HFFc6 (cell line): ENCODE measurements around the gene FURIN. TPM values are rescaled to one million over a fixed set of nuclear protein-coding genes. Genes with fewer than 3 reads are reported as not detected.

ENCODE experiments used
- DNase-seq: peaks from one replicate; pipeline ENCODE4 v3.0.0-alpha.2; 2018
- H3K27ac Mint-ChIP-seq: 2 replicates; pipeline ENCODE4 v1.8.0; 2020; ENCODE audit warnings: mild to moderate bottlenecking, mixed read lengths
- H3K27me3 Mint-ChIP-seq: 2 replicates; pipeline ENCODE4 v1.8.0; 2021; ENCODE audit warnings: mild to moderate bottlenecking, moderate library complexity, mixed read lengths; ENCODE audit not compliant: insufficient read depth
- H3K36me3 Mint-ChIP-seq: 2 replicates; pipeline ENCODE4 v1.8.0; 2021; ENCODE audit warnings: low read depth, mixed read lengths
- H3K4me1 Mint-ChIP-seq: 2 replicates; pipeline ENCODE4 v1.8.0; 2020; ENCODE audit warnings: low read depth, mixed read lengths
- H3K4me3 Mint-ChIP-seq: 2 replicates; pipeline ENCODE4 v1.8.0; 2020; ENCODE audit warnings: mild to moderate bottlenecking, moderate library complexity, mixed read lengths
- H3K9me3 Mint-ChIP-seq: 2 replicates; pipeline ENCODE4 v1.8.0; 2020; ENCODE audit warnings: mild to moderate bottlenecking, mixed read lengths
- total RNA-seq, 6 experiments: library from RNA; stranded (reverse); fragmentation: NEBNext Ultra II Directional; extraction: Animal tissue kit (Norgen Biotek cat#: 25700); gene quantifications; 2 replicates in 1 of 6; 3 replicates in 5 of 6; pipeline ENCODE4 v1.2.3, GENCODE V29; 2021
- TF ChIP-seq, protein P1 (sequence below): fragments of 200-600 bp; sonication (generic); IDR thresholded peaks from 2 replicates; pipeline ENCODE4 v1.5.0; 2021; ENCODE audit warnings: antibody characterized with exemption, mild to moderate bottlenecking

FURIN gene
- total RNA-seq, 6 experiments from 2014 or later: 68.9 to 79.4 (median 74.6) TPM

DNA sequence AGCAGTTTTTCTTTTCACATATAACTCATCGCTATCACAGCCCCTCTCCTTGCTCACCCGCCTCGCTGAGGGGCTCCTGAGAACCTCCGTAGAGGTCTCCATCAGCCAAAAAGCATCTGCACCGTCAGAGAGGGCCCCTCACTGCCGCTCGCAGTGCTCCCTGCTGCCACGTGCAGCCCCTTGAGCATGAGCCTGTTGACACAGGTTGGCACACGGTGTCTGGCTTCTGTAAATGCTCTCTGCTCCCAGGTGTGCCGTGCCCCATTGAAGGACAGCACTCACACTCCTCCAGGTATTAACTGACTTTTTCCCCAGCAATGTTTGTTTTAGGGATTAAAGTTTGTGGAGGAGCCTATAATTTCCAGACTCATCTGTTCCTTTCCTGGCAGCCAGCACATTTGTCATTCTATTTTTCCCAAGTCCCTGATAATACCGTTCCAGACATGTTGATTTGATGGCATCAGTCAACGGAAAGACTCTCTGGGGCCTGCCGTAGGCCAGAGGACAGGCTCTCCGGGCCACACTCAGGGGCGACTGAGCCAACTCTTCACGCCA, 2.1 kb upstream of the FURIN start:
- Mint-ChIP-seq H3K4me1 (peaks cover 46% of the 10 kb centered on the region), H3K27ac (no peak overlapping the region), H3K4me3 (no peak overlapping the region)

DNA sequence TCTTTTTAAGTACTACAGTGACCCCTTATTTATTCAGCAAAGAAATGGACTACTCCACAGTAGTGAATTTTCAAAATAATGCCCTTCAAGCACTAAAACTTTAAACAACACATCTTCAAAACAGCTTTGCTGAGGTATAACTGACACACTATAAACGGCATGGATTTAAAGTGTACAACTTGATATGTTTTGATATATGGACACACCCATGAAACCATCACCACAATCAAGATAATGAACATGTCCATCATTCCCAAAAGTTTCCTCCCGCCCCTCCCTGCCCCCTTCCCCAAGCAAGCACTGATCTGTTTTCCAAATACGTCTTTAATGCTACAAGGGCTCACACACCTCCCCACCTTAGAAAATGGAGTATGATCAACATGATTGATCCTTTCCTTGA, 1.6 kb upstream of the FURIN start:
- no peak overlapping the region for H3K27ac Mint-ChIP-seq
- TF ChIP-seq, protein P1, sequence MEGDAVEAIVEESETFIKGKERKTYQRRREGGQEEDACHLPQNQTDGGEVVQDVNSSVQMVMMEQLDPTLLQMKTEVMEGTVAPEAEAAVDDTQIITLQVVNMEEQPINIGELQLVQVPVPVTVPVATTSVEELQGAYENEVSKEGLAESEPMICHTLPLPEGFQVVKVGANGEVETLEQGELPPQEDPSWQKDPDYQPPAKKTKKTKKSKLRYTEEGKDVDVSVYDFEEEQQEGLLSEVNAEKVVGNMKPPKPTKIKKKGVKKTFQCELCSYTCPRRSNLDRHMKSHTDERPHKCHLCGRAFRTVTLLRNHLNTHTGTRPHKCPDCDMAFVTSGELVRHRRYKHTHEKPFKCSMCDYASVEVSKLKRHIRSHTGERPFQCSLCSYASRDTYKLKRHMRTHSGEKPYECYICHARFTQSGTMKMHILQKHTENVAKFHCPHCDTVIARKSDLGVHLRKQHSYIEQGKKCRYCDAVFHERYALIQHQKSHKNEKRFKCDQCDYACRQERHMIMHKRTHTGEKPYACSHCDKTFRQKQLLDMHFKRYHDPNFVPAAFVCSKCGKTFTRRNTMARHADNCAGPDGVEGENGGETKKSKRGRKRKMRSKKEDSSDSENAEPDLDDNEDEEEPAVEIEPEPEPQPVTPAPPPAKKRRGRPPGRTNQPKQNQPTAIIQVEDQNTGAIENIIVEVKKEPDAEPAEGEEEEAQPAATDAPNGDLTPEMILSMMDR: no peak
- no peak overlapping the region for H3K4me3 Mint-ChIP-seq
- H3K36me3 Mint-ChIP-seq: no peaks in the 10 kb centered on the region
- H3K27me3 Mint-ChIP-seq: peaks cover 7% of the 10 kb centered on the region
- no peaks in the 10 kb centered on the region for H3K9me3 Mint-ChIP-seq
- no peak for DNase-seq
- H3K4me1 Mint-ChIP-seq: peaks cover 46% of the 10 kb centered on the region

More for the DNA sequence above, 2.1 kb upstream of the FURIN start:
- Mint-ChIP-seq H3K36me3 (no peaks in the 10 kb centered on the region), H3K9me3 (no peaks in the 10 kb centered on the region), H3K27me3 (peaks cover 7% of the 10 kb centered on the region)
- DNase-seq: no peak
- TF ChIP-seq, protein P1: no peak

DNA sequence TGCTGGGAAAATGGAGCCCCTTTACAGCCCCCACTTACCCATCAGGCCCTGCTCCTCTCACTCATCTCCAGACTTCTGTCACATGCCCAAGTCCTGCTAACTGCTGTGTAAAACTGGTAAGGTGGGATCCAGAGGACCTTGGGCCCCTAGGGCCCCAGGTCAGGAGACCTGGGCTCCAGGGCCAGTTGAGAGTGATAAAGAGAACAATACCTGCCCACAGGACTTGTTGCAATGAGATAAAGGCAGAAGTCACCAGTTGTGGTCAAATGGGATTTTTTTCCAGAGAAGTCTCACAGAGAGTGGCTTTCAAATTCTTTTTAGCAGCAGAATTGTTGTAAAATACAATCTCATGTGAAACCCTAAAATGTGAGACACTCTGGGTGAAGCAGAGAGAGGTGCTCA, 753 bp downstream of the FURIN start:
- Mint-ChIP-seq H3K36me3 (no peaks in the 10 kb centered on the region), H3K4me1 (peaks cover 48% of the 10 kb centered on the region), H3K9me3 (no peaks in the 10 kb centered on the region), H3K27me3 (peaks cover 8% of the 10 kb centered on the region), H3K27ac (peak overlapping the region; percentile 88), H3K4me3 (no peak overlapping the region)
- DNase-seq: no peak
- TF ChIP-seq, protein P1: no peak

DNA sequence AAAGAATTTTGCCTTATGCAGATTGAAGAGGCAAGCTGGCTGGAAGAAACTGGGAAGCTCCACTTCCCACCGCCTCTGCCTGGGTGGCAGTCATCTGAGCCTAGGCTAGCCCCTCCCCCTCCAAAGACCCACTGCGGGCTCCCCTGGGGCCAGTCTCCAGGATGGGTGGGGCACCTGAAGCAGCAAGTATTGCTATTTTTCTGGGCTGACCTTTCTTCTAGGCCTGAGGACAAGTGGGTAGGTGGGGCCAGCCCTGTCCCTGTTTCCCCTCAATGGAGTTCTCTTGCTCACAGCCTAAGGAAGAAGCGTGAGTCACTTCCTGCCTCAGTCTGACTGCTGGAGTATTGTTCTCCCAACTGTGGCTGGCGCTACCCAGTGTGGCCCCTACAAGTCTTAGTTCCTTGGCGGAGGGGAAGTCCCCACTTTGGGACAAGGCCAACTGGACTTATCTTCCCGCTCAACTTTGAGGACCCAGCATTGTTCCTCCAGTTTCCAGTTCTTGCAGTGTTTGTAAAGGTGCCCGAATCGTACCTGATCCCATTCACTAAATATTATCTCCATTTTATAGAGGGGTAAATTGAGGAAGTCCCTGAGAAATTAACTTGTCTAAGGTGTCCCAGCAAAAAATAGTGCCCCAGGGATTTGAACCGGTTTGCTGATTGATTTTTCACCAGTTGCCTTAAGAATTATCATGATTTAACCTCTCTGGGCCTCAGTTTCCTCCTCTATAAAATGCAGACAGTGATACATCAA, 1.4 kb downstream of the FURIN start:
- Mint-ChIP-seq H3K4me3 (peak overlapping the region; percentile 90), H3K9me3 (no peaks in the 10 kb centered on the region), H3K27me3 (peaks cover 8% of the 10 kb centered on the region), H3K4me1 (peaks cover 48% of the 10 kb centered on the region), H3K36me3 (no peaks in the 10 kb centered on the region), H3K27ac (peak overlapping the region; percentile 88)
- peak; percentile 43 for DNase-seq
- TF ChIP-seq, protein P1: no peak

DNA sequence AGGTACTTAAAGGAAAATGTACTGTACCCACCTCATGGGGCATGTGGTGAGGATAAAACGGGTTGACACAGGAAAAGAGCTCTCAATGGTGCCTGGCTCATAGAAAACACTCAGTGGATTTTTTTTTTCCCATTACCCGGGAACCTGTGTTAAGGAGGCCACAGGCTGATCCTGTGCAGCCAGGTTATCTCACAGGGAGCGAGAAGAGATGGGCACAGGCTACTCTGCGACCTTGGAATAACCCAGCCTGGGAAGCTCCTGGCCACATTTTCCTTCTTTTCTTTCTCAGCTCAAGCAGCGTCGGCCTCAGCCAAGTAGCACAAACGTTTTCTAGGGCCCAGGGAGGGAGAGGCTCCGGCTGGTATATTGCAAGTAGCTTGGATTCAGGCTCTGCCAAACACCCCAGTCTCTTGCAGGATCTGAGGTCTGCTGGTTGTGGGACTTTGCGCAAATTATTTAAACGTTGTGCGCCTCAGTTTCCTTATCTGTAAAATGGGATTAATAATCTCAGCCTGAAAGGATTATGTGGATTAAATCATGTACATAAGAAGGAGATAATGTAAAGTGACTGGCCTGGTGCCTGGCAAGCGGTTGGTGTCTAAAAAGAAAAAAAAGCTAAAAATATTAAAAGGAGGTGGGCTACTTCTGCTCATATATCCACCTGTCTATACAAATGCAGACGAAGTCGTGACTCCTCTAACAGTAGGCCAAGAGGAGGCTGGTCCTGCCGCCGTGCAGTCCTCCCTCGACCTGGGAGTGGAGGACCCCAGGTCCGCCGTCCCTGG, 2.2 kb downstream of the FURIN start:
- H3K36me3 Mint-ChIP-seq: no peaks in the 10 kb centered on the region

More for the DNA sequence above, 2.2 kb downstream of the FURIN start:
- DNase-seq: no peak
- Mint-ChIP-seq H3K4me3 (peak overlapping the region; percentile 90), H3K27me3 (peaks cover 8% of the 10 kb centered on the region), H3K9me3 (no peaks in the 10 kb centered on the region), H3K4me1 (peaks cover 48% of the 10 kb centered on the region), H3K27ac (peak overlapping the region; percentile 88)
- TF ChIP-seq, protein P1: no peak
